MCF 10A (cell line): ENCODE data around the gene CHRM2. TPM values are rescaled to one million over a fixed set of nuclear protein-coding genes. Genes with fewer than 3 reads are reported as not detected.

Experiments
- BruUV-seq: library from RNA; stranded (reverse); fragments of 400-500 nt; replicated peaks from 2 replicates; lab custom pipeline; 2021; lab: Mats Ljungman, UMichigan
- CTCF ChIA-PET: fragments of 300-600 bp; sonication (Branson Sonifier 250); formaldehyde crosslinking; extraction: SDS; loops from one replicate; lab custom pipeline; 2021; ENCODE audit warnings: antibody characterized with exemption, inconsistent platforms; lab: Yijun Ruan, JAX
- POLR2A ChIA-PET: fragments of 300-600, 350-650 bp; sonication (Branson Sonifier 250); formaldehyde crosslinking; extraction: SDS; loops from one replicate; lab custom pipeline; 2020; ENCODE audit warnings: antibody characterized with exemption, inconsistent platforms; lab: Yijun Ruan, JAX
- DNase-seq: peaks from one replicate; pipeline ENCODE4 v3.0.0-alpha.2; 2018; ENCODE audit not compliant: unreplicated experiment
- H3K27ac Mint-ChIP-seq: one replicate; pipeline ENCODE4 v1.8.0; 2022; ENCODE audit warnings: mild to moderate bottlenecking, low read depth, mixed read lengths; ENCODE audit not compliant: unreplicated experiment
- H3K27me3 Mint-ChIP-seq: one replicate; pipeline ENCODE4 v1.8.0; 2022; ENCODE audit warnings: mixed read lengths; ENCODE audit not compliant: insufficient read depth, unreplicated experiment
- H3K36me3 Mint-ChIP-seq: one replicate; pipeline ENCODE4 v1.8.0; 2022; ENCODE audit warnings: mild to moderate bottlenecking, moderate library complexity, mixed read lengths; ENCODE audit not compliant: insufficient read depth, unreplicated experiment
- H3K4me1 Mint-ChIP-seq: one replicate; pipeline ENCODE4 v1.8.0; 2022; ENCODE audit warnings: mixed read lengths; ENCODE audit not compliant: insufficient read depth, unreplicated experiment
- H3K4me3 Mint-ChIP-seq: one replicate; pipeline ENCODE4 v1.8.0; 2022; ENCODE audit warnings: mild to moderate bottlenecking, moderate library complexity, mixed read lengths; ENCODE audit not compliant: unreplicated experiment
- H3K9me3 Mint-ChIP-seq: one replicate; pipeline ENCODE4 v1.8.0; 2022; ENCODE audit warnings: mixed read lengths; ENCODE audit not compliant: unreplicated experiment
- CTCF ChIP-seq: fragments of 200-600 bp; IDR thresholded peaks from one replicate; pipeline ENCODE4 v1.8.0; 2022; ENCODE audit warnings: antibody characterized with exemption, mild to moderate bottlenecking; ENCODE audit not compliant: unreplicated experiment
- intact Hi-C: fragments of 100-400 bp; cut with micrococcal nuclease; formaldehyde crosslinking; loops from 2 replicates; pipeline ENCODE4 v1.14.1; 2022
- total RNA-seq: library from RNA; stranded (reverse); gene quantifications from 2 replicates; pipeline ENCODE4 v1.2.3, GENCODE V29; 2022

CHRM2 gene
- total RNA-seq, 1 experiment from 2014 or later, result not detected

GRCh38 chr7:136878878-136879277, 10.4 kb downstream of the CHRM2 start:
- CTCF ChIA-PET, result interaction anchor here (0.5 kb wide), 1 partner anchor 713 kb away, joined by 3 read pairs; no protein-coding TSS in a partner anchor
- DNase-seq, result no peak
- no peaks in the 10 kb centered on the region for H3K4me1 Mint-ChIP-seq
- no peak for TF ChIP-seq CTCF
- no peaks in the 10 kb centered on the region for H3K9me3 Mint-ChIP-seq
- no peak overlapping the region for H3K4me3 Mint-ChIP-seq
- peaks cover 46% of the 10 kb centered on the region for H3K27me3 Mint-ChIP-seq
- POLR2A ChIA-PET, result no interaction called here
- intact Hi-C loops, result loop anchor here (10.0 kb wide), 1 partner anchor 576 kb away; no protein-coding TSS in a partner anchor
- H3K36me3 Mint-ChIP-seq, result no peaks in the 10 kb centered on the region
- no TSS peak for BruUV-seq
- H3K27ac Mint-ChIP-seq, result no peak overlapping the region

- BruUV-seq, result no TSS peak
- intact Hi-C loops, result no loop called here
- TF ChIP-seq CTCF, result no peak
- no peak overlapping the region for H3K27ac Mint-ChIP-seq
- H3K4me1 Mint-ChIP-seq, result no peaks in the 10 kb centered on the region
- ChIA-PET POLR2A (no interaction called here), CTCF (interaction anchor here (1.4 kb wide), 1 partner anchor 10 kb away, joined by 6 read pairs; no protein-coding TSS in a partner anchor)
- no peaks in the 10 kb centered on the region for H3K9me3 Mint-ChIP-seq
- peaks cover 46% of the 10 kb centered on the region for H3K27me3 Mint-ChIP-seq
- H3K36me3 Mint-ChIP-seq, result no peaks in the 10 kb centered on the region
- H3K4me3 Mint-ChIP-seq, result no peak overlapping the region
- no peak for DNase-seq
Measured at GRCh38 chr7:136883046-136883445, 14.6 kb downstream of the CHRM2 start.

GRCh38 chr7:136884492-136884891, 16.0 kb downstream of the CHRM2 start:
- no peak for DNase-seq
- no peaks in the 10 kb centered on the region for H3K36me3 Mint-ChIP-seq
- no TSS peak for BruUV-seq
- TF ChIP-seq CTCF, result no peak
- ChIA-PET POLR2A (no interaction called here), CTCF (interaction anchor here (0.6 kb wide), 1 partner anchor 573 kb away, joined by 4 read pairs; no protein-coding TSS in a partner anchor)
- intact Hi-C loops, result no loop called here
- no peaks in the 10 kb centered on the region for H3K4me1 Mint-ChIP-seq
- no peak overlapping the region for H3K4me3 Mint-ChIP-seq
- no peak overlapping the region for H3K27ac Mint-ChIP-seq
- no peaks in the 10 kb centered on the region for H3K9me3 Mint-ChIP-seq
- peaks cover 33% of the 10 kb centered on the region for H3K27me3 Mint-ChIP-seq

- no peak for DNase-seq
- Mint-ChIP-seq H3K9me3 (no peaks in the 10 kb centered on the region), H3K27ac (no peak overlapping the region), H3K4me3 (no peak overlapping the region), H3K27me3 (peaks cover 26% of the 10 kb centered on the region), H3K36me3 (no peaks in the 10 kb centered on the region), H3K4me1 (no peaks in the 10 kb centered on the region)
- ChIA-PET CTCF (interaction anchor here (0.6 to 1.0 kb wide), 2 partner anchors 12 to 320 kb away, joined by 4 read pairs; no protein-coding TSS in a partner anchor), POLR2A (no interaction called here)
- intact Hi-C loops, result no loop called here
- no TSS peak for BruUV-seq
- no peak for TF ChIP-seq CTCF
Measured at GRCh38 chr7:136887317-136887716, 18.9 kb downstream of the CHRM2 start.
